Activated T-helper 1 cell treated with anti-CD3 and anti-CD28 coated beads, Interleukin-12 subunit alpha, Interleukin-12 subunit beta, Interleukin-2, Interleukin-4 antibody, amounts not matched to agents 30 ng/mL and 10 ng/mL and 1 ng/mL, durations not matched to agents 14 hours and 24 hours and 36 hours (primary cell): ENCODE data around the gene SPDYE16. TPM values are rescaled to one million over a fixed set of nuclear protein-coding genes. Genes with fewer than 3 reads are reported as not detected.
"Not testable (repeated sequence)": the region's sequence is repeated elsewhere in the genome, so short reads cannot be mapped to it uniquely, and the experiment has no call there.

Source experiments
- DNase-seq: peaks from one replicate; pipeline ENCODE4 v3.0.0; 2021; ENCODE audit warnings: low spot score
- H3K27ac Mint-ChIP-seq: one replicate; pipeline ENCODE4 v1.8.0; 2021; ENCODE audit warnings: mild to moderate bottlenecking, mixed read lengths
- H3K27me3 Mint-ChIP-seq: one replicate; pipeline ENCODE4 v1.8.0; 2022; ENCODE audit warnings: mild to moderate bottlenecking, moderate library complexity, mixed read lengths; ENCODE audit not compliant: insufficient read depth
- H3K36me3 Mint-ChIP-seq: one replicate; pipeline ENCODE4 v1.8.0; 2021; ENCODE audit warnings: low read depth, mixed read lengths
- H3K4me1 Mint-ChIP-seq: one replicate; pipeline ENCODE4 v1.8.0; 2021; ENCODE audit warnings: low read depth, mixed read lengths
- H3K4me3 Mint-ChIP-seq: one replicate; pipeline ENCODE4 v1.8.0; 2021; ENCODE audit warnings: mild to moderate bottlenecking, moderate library complexity, mixed read lengths
- H3K9me3 Mint-ChIP-seq: one replicate; pipeline ENCODE4 v1.8.0; 2021; ENCODE audit warnings: mixed read lengths
- intact Hi-C: fragments of 100-400 bp; cut with micrococcal nuclease; formaldehyde crosslinking; loops from one replicate; pipeline ENCODE4 v1.15.1; 2024
- total RNA-seq: library from RNA; stranded (reverse); gene quantifications from 2 replicates; pipeline ENCODE4 v1.2.3, GENCODE V29; 2022

Gene SPDYE16, protein sequence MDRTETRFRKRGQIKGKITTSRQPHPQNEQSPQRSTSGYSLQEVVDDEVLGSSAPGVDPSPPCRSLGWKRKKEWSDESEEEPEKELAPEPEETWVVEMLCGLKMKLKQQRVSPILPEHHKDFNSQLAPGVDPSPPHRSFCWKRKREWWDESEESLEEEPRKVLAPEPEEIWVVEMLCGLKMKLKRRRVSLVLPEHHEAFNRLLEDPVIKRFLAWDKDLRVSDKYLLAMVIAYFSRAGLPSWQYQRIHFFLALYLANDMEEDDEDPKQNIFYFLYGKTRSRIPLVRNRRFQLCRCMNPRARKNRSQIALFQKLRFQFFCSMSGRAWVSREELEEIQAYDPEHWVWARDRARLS
- total RNA-seq = 0.15 TPM in 1 of 2 replicates, not detected in the other

DNA sequence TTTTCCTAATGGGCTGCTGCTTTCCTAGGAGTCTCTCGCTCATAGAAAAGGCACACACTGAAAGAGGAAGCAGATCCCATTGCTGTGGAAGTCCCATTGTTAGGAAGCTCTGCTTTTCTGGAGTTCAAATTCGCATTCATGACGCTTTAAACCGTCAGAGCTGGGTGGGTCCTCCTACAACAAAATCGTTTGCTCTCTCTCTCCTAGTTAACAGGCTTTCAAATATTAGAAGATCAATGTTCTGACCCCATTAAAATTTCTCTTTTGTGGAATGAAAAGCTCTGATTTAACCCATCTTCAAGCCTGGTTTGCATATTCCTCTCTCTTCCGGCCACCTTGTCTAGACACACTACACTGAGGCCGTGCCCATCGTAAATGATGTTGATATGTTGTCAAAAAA lies at the start of gene SPDYE16:
Gene SPDYE16 (minus strand): TSS at position 101 of the 400 bp plus-strand sequence. CDS start 1,838 bp downstream, outside the sequence.
- H3K4me1 Mint-ChIP-seq, H3K9me3 Mint-ChIP-seq, H3K27me3 Mint-ChIP-seq, H3K27ac Mint-ChIP-seq, intact Hi-C loops, H3K4me3 Mint-ChIP-seq, DNase-seq, H3K36me3 Mint-ChIP-seq: not testable (repeated sequence)

DNA sequence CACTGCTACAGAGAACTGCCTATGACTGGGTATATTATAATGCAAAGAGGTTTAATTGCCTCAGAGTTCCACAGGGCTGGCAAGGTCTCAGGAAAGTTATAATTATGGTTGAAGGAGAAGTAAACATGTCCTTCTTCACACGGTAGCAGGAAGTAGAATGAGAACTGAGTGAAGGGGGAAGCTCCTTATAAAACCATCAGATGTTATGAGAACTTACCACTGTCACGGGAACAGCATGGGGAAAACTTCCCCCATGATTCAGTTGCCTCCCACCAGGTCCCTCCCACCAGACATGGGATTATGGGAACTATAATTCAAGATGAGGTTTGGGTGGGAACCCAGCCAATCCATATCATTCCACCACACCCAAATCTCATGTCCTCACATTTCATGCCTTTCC lies 49.6 kb upstream of the SPDYE16 start:
- H3K9me3 Mint-ChIP-seq, intact Hi-C loops, DNase-seq, H3K4me3 Mint-ChIP-seq, H3K27ac Mint-ChIP-seq, H3K27me3 Mint-ChIP-seq: not testable (repeated sequence)
- Mint-ChIP-seq H3K36me3 (peaks cover 11% of the 10 kb centered on the region), H3K4me1 (peaks cover 35% of the 10 kb centered on the region)

DNA sequence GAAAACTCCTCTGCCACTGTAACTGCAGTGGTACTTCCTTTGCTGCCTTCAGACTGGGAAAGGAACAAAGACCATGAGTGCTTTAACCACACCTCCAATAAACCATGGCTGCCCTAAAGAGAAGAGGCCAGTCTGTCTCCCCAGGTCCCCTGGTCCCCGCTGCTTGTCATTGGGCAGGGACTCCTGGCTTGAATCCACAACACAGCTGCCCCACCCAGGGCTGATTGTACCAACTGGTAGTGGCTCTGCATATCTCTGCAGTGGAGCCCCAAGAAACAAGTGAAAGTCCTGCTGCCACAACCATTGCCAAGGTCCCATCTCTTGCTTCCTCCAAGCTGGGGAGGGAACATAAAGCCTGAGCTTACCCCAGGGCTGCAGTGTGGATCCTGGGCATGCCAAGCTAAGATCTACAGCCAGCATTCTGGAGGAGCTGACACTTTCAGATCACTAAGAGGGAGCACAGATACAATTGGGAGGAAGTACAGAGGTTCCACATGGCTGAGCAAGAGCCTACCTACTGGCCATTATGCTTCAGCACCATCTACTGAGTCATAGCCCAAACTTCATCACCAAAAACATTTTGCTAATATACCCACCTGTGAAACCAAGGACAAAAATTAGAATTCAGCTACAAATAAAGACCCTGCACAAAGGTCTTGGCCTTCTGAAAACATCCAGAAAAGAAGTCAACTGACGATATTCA lies 48.7 kb upstream of the SPDYE16 start:
- peaks cover 11% of the 10 kb centered on the region for H3K36me3 Mint-ChIP-seq
- peaks cover 36% of the 10 kb centered on the region for H3K4me1 Mint-ChIP-seq
- H3K4me3 Mint-ChIP-seq, DNase-seq, H3K27me3 Mint-ChIP-seq, H3K9me3 Mint-ChIP-seq, intact Hi-C loops, H3K27ac Mint-ChIP-seq: not testable (repeated sequence)

DNA sequence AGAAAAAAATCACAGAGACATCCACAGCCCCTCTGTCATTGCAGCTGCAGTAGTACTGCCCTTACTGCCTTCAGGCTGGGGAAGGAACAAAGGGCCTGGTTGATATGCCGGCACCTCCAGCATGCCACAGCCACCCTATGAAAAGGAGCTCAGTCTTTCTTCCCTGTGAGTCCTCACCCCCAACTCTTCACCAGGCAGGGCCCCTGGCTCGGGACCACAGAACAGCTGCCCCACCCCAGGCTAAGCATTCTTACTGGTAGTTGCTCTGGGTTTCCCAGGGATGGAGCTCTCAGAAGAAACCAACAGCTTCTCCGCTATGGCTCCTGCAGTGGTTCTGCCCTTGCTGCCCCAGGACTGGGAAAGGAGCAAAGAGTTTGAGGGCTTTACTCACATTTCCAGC lies 47.9 kb upstream of the SPDYE16 start:
- H3K27ac Mint-ChIP-seq, H3K27me3 Mint-ChIP-seq, H3K9me3 Mint-ChIP-seq, DNase-seq, H3K4me3 Mint-ChIP-seq, intact Hi-C loops: not testable (repeated sequence)
- peaks cover 33% of the 10 kb centered on the region for H3K4me1 Mint-ChIP-seq
- H3K36me3 Mint-ChIP-seq = peaks cover 11% of the 10 kb centered on the region

DNA sequence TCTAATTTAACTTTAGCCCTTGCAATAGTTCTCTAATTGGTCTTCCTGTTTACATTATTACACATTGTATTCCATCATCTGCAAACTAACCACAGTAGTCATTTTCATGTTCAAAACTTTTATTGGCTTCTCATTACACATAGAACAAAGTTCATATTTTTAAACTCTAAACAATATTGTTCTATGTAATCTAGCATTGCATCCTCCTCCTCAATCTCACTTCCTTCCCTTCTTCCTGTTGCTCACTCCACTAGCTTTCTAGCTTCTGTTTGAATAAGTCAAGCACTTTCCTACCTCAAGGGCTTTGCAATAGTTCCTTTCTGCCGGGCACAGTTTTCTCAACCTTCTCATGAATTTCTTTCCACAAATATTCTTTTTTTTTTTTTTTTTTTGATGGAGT lies 45.5 kb upstream of the SPDYE16 start:
- intact Hi-C loops, H3K27me3 Mint-ChIP-seq, DNase-seq, H3K36me3 Mint-ChIP-seq, H3K9me3 Mint-ChIP-seq: not testable (repeated sequence)
- Mint-ChIP-seq H3K4me3 (peak overlapping the region; percentile 11), H3K4me1 (peaks cover 30% of the 10 kb centered on the region), H3K27ac (peak overlapping the region; percentile 55)

DNA sequence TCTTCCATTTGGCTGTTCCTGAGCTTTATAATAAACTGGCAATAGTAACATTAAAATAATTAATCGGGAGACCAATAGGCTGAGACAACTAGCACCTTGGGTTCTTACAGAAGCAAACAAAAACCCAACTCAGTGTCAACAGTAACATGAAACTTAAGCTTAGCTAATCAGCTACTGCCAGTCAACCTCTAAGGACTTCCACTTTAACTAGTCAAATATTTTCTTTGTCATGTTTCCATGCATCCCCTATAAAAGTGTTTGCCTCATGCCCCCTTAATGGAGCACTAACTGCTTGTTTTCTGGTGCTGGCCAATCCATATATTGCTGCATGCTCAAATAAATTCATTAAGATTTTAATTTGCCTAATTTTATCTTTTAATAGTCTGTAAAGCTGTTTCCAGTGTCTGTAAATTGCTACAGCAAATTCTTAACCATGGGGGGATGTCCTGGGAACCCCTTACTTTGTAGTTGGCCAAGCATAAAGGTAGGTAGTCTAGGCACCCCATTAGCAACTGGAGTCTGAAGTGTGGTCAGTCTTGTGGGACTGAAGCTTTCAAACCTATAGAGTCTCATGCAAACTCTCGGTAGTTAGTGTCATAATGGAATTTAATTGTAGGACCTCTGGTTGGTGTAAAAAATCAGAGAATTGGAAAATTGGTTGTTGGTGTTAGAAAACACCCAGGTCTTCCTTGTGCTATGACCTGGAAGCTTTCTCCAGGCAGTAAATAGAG lies 43.7 kb upstream of the SPDYE16 start:
- H3K27ac Mint-ChIP-seq = peak overlapping the region; percentile 59
- H3K4me1 Mint-ChIP-seq = peaks cover 38% of the 10 kb centered on the region
- H3K27me3 Mint-ChIP-seq, DNase-seq, H3K4me3 Mint-ChIP-seq, intact Hi-C loops, H3K9me3 Mint-ChIP-seq, H3K36me3 Mint-ChIP-seq: not testable (repeated sequence)

DNA sequence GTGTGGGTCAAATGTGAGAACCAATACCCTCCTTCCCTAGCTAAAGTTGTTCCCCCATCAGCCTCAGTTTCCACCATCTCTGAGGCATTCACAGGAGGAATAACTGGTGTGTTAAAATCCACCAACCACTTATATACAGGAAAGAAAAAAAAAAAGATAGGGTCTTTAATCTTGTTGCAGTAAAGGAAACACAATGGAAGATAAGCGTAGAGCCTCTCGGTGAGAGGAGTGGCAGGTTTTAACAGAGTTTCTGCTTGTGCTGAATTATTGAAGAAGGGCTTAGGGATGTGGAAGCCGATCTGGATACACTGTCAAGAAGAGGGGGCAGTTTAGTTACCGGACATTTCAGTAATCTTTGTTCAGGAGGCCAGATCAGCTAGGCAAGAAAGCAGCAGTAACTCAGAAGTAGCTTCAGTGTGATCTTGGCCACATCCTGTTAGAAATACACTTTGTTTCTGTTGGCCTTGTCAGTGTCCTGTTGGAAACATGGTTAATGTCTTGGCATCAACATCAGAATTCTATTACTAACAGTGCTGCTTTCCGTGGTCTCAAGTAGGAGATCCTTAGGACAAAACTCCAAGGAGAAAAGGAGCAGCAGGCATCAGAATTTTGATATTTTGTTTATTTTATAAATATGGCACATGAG lies 40.7 kb upstream of the SPDYE16 start:
- DNase-seq, H3K9me3 Mint-ChIP-seq, H3K27me3 Mint-ChIP-seq, intact Hi-C loops, H3K36me3 Mint-ChIP-seq: not testable (repeated sequence)
- Mint-ChIP-seq H3K4me1 (peaks cover 38% of the 10 kb centered on the region), H3K4me3 (peak overlapping the region; percentile 41), H3K27ac (peak overlapping the region; percentile 83)

DNA sequence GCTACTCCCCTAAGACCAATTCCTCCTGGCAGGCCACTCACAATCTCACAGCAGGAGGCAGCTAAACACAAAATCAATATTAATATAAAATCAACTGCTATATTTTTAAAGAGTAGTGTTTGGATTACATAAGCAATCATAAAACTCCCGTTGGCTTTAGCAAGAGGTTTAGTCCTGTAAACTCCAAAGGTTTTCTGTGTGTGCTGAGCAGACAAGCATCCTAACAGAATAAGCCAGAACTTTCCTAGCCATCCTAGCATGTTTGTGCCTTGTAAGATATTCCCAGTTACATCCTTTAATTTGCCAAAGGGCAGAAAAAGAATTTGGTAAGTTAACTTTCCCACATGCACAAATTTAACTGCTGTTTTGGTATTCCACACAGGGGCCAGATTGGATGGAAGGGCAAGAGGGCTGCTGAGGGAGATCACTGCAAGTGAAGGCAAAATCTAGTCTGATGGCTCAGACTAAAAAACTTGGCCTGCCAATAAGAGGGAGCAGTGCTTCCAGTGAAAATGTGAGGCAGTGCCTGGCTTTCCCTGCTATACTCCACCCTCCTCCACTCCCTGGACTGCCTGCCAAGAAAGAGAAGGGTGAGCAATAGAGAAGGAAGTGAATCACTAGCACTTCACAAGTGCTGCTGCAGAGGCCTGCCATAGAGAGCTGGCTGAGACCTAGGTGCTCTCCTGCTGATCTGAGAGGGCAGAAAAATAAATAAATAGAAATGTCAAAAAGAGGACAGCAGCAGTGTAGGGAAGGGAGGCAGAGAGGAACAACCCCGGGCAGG lies 39.9 kb upstream of the SPDYE16 start:
- DNase-seq, H3K9me3 Mint-ChIP-seq, intact Hi-C loops, H3K27me3 Mint-ChIP-seq, H3K36me3 Mint-ChIP-seq: not testable (repeated sequence)
- Mint-ChIP-seq H3K4me1 (peaks cover 33% of the 10 kb centered on the region), H3K4me3 (peak overlapping the region; percentile 41), H3K27ac (peak overlapping the region; percentile 83)

DNA sequence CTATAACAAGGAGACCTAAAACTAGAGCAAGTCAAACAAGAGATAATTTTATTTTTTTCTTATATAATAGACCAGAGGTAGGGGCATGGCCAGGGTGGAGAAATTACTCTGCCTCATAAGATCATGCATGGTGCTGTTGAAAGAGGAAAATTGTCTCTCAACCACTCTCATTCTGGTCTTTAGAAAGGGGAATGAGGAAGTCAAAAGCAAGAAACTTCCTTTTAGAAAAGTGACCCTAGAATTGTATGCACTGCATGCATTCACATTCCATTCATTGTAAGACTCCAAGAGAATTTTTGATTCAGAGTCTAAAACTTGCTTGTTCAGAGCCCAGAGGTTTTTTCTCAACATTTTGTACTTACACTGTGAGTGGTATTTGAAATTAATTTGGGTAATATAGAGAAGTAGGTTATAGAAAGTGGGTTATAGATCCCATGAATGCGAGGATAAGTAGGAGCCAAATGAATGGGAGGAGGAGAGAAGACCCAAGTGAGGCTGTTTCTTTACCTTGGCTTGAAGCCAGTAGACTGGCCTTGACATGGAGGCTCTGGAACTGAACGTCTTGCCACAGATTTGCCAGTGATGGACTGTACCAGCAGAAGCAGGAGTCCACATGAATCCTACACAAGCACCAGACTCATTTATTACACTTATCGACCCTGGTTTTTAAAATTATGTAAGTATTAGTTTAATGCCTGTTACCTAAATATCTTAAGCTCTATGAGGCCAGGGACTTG lies 33.0 kb upstream of the SPDYE16 start:
- H3K27ac Mint-ChIP-seq, intact Hi-C loops, H3K4me1 Mint-ChIP-seq, H3K4me3 Mint-ChIP-seq, H3K27me3 Mint-ChIP-seq, H3K9me3 Mint-ChIP-seq, DNase-seq: not testable (repeated sequence)
- H3K36me3 Mint-ChIP-seq = peaks cover 10% of the 10 kb centered on the region

DNA sequence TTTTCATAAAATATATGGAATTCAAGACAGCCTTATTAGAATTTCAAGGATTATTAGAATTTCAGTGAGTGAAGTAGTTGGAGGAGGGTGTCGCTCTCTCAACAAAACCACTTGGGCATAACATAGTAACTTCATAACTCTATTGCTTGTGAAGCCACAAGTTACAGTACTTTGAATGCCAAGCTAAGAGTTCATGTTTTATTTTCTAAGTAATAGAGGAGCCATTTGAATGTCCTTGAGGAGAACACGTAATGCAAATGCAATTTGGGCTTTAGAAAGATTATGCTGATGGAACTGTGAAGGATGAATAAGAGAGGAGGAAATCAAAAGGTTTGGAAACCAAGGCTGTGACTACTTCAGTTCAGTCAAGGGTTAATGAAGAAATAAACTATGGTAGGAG lies 32.3 kb upstream of the SPDYE16 start:
- H3K4me3 Mint-ChIP-seq, H3K27ac Mint-ChIP-seq, DNase-seq, H3K4me1 Mint-ChIP-seq, intact Hi-C loops, H3K27me3 Mint-ChIP-seq, H3K9me3 Mint-ChIP-seq: not testable (repeated sequence)
- peaks cover 11% of the 10 kb centered on the region for H3K36me3 Mint-ChIP-seq

DNA sequence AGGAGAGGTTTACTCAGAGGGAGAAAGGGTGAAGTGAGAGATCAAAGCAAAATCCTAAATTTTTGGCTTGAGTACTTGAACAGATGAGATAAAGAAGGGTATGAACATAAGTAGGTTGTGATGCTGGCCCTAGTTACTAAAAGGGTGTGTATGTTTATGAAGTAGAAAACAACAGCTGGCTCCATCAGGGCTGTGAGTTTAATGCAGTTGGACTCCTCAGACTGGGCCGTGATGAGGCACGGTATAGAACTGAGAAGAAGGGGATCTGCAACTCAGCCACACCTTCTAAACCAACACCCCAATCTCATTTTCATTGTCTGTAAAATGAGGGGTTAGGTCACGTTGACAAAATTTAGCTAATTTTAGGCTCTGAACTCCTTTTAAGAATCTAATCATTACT lies 29.2 kb upstream of the SPDYE16 start:
- H3K4me3 Mint-ChIP-seq, H3K27ac Mint-ChIP-seq, H3K4me1 Mint-ChIP-seq, intact Hi-C loops, H3K9me3 Mint-ChIP-seq, H3K27me3 Mint-ChIP-seq, DNase-seq: not testable (repeated sequence)
- peaks cover 15% of the 10 kb centered on the region for H3K36me3 Mint-ChIP-seq
